ENCODE measurements around the gene TPM4.
"Not testable (repeated sequence)": the region's sequence is repeated elsewhere in the genome, so short reads cannot be mapped to it uniquely, and the experiment has no call there.

TPM4 gene

DNA sequence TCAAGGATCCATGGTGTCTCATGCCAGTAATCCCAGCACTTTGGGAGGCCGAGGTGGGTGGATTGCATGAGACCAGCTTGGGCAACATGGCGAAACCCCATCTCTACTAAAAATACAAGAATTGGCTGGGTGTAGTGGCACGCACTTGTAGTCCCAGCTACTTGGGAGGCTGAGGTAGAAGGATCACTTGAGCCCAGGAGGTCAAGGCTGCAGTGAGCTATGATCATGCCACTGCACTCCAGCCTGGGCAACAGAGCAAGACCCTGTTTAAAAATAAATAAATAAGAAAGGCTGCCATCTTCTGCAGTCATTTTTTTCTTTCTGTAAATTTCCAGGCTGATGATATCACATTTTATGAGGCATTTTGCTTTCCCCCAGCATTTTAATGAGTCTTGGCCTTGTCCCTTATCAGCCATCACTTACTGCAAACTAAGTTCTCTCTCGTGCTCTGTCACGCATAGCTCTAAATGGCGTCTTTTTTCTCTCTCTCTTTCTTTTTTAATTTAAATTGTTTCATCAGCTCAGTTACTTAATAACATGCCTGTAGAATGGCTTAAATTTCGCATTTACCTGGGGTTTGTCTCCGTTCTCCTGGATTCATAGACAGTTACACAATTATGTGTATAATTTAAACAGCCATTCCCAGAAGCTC lies 23.1 kb downstream of the TPM4 start:
- DNase-seq, result not testable (repeated sequence)

DNA sequence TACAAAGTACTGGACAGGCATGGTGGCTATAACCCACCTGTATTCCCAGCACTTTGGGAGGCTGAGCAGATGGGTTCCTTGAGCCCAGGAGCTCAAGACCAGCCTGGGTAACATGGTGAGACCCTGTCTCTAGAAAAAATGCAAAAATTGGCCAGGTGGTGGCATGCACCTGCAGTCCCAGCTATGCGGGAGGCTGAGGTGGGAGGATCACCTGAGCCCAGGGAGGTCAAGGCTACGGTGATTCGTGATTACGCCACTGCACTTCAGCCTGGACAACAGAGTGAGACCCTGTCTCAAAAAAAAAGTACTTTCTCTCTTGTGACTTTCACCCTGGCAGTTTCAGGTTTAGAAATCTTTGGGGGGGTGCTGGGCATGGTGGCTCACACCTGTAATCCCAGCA lies 24.2 kb downstream of the TPM4 start:
- no peak for DNase-seq

DNA sequence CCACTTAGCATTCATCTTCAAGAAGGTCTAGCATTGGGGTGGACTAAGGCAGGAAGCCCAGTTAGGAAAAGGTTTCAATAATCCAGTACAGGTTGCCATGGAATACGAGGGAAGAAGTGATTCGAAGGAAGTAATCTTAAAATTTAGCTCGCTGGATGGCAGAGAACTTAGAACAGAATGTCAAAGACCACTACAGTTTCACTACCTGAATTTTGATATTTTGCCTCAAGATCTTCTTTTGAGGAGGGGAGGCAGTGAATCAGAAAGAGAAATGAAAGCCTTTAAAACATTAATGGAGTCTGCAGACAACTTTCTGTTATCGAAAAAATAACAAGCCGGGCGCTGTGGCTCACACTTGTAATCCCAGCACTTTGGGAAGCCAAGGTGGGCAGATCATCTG lies 28.4 kb downstream of the TPM4 start:
- DNase-seq, result no peak

DNA sequence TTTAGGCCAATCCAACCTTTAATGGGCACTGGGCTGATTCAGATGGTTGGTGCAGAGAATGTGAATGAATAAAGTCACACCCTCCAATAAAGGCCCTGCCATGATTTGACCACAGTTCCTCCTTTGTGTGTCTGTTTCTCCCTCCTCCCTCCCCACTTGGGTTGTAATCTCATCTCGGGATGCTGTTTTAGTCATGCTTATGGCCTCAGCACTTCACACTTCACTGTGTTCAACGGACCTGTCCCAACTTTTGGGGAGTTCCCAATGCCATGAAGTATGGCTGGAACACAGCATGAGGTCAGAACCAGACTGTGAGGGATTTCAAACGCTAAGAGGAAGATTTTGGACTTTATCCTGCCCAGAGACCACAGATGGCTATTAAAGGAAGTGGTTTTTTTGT lies 29.8 kb downstream of the TPM4 start:
- peak; percentile 55 for DNase-seq

DNA sequence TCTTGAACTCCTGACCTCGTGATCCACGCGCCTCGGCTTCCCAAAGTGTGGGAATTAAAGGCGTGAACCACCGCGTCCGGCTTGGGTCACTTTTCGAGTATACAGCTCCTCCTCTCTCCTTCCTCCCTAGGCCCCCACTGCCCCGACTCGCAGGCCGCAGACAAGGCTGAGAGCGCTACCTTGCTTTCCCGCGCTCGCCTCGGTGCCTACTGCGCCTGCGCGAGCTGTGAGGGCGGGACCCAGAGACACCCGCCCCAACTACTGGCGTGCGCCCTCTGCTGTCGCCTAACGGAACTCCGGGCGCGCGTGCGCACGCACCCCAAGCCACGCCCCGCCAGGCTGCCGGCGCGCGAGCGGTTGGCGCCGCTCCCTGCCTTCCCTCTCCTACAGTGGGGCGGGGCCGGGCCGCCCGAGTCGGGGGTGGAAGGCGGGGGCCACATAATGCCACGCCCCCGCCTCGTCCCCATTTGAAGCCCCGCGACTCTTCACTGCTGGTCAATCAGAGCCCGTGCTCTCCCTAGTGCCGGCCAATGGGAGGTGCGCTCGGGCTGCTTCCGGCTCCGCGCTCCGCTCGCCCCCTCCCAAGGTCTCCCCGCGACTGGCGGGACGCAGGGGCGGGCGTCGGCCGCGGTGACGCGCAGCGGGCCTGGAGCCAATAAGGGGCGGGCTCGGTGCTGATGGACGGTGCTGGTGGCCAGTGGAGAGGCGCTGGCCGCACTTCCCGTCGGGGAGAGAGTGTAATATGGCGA lies 35.0 kb downstream of the TPM4 start, which contains the start of gene RAB8A:
Gene RAB8A (plus strand): TSS at position 730 of the 749 bp plus-strand sequence. CDS start 13 bp downstream, at position 743.
- DNase-seq, result peak; percentile 99

DNA sequence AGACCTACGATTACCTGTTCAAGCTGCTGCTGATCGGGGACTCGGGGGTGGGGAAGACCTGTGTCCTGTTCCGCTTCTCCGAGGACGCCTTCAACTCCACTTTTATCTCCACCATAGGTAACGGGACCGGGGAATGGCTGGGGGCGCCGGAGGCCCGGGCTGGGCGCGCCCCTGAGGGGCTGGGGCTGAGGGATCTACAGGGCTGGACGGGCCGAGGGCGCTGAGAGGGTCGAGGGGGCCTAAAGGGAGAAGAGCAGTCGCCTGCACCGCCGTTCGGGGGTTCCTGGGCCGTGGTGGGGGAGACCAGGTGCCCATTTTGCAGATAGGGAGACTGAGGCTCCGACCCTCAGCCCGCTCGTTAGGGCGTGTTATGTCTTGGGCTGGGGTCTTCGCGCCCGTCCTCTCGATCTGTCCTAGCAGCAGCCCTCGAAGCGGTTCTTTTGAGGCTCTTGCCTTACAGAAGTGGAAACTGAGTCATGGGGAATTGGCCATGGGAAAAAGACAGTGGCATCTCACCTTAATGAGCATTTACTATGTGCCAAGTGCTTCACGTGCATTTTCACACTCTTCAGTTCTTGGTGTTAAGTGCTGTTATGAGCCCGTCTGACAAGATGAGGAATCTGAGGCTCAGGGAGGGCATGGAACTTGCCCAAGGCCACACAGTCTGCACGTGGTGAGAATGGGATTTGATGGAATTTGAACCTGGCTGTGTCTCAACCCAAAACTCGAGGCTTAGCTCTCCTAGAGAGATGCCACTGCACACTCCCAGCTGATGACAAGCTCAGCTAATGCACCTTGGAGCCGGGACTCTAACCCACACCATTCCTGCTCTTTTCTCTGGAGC lies 35.8 kb downstream of the TPM4 start:
- no peak for DNase-seq

DNA sequence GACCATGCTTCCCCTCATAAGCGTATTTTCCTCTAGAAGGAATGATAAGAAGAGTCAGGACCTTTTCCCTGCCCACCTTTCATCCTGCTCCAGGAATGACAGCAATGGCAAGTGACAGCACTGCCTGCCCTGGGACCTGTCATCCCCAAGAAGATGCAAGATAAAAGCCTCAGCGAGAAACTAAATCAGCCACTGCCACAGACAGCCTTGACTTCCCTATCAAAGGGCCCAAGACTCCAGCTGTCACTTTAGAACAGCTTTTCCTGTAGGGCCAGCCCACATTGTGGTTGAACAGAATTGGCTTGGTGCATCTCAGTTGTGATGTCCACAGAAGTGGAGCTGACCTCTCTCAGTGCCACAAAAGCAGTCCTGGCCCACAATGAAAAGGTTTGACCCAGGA lies 36.5 kb downstream of the TPM4 start:
- no peak for DNase-seq

DNA sequence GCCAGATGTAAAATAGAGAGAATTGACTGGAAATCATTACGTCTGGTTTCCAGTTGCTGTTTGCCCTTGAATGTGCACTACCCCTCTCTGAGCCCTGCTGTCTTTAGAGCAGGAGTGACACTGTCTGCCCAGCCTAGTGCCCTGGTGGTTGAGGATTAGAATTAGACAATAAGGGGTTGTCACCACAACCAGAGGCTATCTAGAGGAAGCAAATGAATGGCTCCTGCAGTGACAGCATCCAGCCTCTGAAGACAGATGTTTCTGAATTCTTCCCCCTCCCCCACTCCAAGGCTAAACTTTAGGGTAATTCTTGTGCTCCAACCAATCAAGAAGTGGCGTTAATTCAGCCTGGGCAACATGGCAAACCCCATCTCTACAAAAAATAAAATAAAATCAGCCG lies 37.4 kb downstream of the TPM4 start:
- no peak for DNase-seq

DNA sequence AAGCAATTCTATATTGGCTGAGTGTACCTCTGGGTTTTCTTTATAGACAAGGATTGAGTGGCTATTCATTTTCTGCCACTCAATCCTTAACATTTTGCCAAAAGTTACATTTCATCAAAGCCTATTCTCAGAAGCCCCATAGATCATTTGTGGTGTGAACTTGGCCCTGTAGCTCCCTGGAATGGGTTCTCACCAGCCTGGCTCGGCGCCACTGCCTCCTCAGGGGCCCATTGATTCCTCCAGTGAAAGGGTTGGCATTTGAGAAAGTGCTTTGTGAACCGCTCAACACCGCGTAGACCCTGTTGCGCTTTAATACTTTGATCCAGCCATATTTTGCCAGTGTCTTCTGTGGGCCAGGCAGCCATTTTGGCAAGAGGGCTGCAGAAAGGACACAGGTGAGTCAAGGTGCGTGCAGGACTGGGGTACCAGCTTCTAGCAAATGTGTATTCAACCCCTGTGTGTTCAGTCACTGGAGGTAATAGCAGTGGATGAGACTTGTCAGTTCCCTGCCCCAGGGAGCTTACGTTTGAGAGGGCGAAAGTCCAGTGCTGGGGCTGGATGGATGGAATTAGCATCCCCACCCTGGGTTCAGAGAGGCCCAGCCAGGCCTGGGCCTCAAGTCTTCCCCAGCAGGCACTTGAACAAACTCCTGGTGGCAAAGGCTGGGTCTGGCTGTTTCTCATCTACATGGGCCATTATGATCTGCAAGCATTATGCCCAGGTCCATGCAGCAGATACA lies 39.2 kb downstream of the TPM4 start:
- no peak for DNase-seq

DNA sequence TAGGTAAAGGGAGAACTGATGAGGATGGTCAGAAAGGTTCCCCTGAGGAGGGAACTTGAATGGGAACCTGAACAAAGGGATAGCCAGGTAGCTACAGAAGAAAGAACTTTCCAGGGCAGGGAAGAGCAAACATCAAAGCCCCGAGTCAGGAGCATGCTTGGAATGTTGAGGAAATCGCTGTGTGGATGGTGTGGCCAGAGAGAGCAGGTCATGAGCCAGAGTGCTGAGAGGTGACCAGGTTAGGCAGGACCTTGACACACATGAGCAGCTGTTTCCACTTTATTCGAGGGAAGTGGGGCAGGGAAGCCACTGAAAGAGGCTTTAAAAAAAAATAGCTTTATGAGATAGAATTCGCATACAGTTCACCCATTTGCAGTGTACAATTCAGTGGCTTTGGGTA lies 39.8 kb downstream of the TPM4 start:
- no peak for DNase-seq

DNA sequence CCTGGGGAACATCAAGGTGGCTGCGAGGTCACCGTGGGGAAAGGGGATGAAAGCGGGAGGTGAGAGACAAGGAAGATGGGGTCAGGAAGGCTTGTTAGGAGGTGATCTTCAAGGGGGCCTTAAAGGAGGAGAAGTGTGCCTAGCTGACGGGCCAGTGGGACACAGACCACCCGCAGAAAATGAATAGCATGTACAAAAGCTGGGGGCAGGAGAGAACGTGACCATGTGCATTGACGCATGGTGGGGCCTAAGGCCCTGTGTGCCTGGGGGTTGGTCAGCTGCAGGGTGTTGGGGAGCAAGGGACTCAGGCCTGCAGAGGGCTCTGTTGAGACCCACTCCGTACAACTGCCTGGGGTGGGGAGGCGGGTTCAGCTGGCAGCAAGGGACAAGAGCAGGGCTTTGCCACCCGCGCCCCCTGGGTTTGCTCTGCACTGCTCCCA lies 41.3 kb downstream of the TPM4 start:
- DNase-seq, result no peak

DNA sequence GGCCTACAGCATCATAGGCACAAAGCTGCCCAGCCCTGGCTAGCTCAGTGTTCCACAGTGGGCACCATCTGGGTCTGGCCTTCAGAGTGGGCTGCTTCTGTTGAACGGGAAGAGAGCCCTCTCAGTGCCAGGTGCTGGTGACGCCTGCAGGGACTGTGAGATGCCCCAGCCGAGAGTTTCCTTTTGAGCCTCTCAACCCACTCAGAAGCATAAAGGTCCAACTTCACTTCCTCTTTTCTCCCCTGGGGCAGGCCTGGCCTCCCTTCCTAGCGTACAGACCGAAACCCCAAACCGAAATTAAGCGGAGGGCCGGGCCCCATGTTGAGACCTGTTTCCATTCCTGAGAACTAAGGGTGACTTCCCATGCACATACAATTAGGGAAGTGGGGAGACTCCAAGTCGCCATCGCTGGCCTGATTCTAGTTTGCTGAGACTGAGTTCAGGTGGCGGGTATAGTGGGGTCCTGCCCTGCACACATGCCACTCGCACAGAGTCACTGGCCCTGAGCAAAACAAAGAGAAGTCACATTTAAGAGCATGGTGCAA lies 42.3 kb downstream of the TPM4 start:
- DNase-seq, result no peak

DNA sequence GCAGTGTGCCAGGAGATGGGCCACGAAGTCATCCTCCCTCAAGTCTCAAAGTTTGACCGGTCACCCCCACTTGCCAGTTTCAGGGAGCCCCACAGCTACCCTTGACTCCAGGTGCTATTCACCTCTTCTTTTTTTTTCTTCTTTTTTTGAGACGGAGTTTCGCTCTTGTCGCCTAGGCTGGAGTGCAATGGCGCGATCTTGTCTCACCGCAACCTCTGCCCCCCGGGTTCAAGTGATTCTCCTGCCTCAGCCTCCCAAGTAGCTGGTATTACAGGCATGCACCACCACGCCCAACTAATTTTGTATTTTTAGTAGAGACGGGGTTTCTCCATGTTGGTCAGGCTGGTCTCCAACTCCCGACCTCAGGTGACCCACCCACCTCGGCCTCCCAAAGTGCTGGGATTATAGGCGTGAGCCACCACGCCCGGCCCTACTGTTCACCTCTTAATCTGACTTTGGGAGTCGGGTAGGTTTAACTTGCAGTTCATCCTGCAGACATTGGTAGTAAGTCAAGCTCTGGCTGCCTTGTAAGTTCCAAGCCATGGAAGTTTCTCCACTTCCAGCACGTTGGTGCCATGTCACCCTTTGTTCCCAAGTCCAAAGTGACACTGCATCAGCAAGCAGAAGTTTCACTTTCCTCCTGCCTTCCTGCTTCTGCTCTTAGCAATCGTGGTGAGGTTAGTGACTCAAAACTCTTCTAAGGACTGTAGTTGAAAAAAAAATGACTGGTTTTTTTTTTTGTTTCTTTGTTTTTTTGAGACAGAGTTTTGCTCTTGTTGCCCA lies 43.0 kb downstream of the TPM4 start:
- not testable (repeated sequence) for DNase-seq

DNA sequence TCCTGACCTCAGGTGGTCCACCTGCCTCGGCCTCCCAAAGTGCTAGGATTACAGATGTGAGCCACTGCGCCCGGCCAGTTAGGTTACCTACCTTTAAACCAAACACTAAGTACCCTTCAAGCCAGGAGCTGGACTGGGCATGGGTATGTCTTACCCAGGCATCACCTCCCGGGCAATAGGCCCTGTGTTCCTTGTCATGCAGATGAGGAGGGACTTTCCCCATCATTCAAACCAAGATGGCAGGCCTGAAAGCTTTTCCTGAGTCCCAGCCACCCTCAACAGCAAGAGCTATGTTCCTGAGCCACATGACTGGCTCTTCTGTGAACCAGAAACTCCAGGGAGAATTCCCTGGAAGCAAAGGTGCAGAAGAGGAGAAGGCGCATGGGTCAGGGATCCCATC lies 44.8 kb downstream of the TPM4 start:
- no peak for DNase-seq

DNA sequence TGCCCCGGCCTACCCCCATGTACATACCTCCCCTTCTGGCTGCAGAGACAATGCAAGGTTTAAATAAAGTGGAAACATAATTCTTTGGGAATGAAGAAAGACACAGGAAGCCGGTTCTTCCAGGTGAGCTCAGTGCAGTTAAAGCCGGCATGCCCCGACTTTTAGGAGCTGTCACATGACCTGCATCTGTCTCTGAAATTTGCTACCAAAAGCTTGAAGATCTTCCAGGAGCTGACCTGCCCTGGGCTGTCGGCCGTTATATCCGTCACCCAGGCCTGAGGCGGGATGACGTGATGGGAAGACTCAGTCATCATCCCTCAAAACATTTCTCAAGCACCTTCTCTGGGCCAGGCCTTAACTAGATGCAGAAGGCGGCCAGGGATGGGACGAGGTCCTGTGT lies 45.7 kb downstream of the TPM4 start:
- DNase-seq, result no peak

DNA sequence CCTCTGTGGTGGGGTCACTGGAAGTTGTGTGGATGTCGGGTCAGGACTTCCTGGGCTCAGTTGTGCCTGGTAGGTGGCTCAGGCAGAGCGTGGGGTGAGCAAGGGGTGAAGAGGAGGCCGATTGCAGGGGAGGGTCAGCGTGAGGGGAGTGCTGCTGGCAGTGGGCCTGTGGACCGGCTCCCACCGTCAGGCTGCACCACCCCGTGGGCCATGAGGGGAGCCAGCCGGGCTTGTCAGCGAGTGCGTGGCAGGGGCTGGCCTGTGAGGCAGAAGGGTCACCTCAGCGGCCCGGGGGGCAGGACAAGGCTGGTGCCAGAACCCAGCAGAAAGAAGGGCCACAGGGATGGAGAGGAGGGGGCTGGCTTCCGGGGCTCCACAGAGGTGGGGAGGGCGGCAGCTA lies 48.7 kb downstream of the TPM4 start:
- DNase-seq, result no peak

DNA sequence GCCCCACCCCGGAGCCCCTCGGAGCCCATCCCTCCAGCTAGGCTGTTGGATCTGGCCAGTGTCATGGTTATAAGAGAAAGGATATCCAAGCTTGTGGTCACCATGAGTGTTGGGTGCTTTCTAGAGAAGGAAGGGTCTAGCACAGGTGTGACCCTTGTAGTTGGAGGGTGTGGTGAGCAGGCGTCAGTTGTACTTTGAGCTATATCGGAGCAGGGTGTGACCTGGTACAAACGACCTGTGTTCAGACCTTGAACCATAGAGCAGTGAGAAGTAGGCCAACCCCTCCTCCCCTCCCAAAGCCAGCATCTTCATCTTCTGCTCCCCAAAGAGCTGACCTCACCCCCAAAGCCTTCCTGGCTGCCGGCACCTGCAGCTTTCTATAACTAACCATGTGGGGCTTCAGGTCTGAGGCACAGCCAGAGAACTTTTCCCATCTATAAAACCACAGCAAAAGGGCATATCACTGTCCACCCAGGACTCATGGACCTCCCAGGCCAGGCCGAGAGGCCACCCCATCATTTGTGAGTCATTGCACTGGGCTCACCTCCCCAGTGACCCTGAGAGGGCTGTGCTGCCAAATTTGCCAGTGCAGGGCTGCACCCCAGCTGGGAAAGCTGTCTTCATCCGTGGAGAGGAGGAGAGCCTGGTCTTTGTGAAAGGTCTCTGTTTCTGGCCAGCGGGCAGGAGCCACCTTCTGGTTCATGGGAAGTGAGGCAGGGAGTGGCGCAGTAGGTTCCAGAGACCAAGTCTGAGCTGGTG lies 49.6 kb downstream of the TPM4 start:
- no peak for DNase-seq

DNA sequence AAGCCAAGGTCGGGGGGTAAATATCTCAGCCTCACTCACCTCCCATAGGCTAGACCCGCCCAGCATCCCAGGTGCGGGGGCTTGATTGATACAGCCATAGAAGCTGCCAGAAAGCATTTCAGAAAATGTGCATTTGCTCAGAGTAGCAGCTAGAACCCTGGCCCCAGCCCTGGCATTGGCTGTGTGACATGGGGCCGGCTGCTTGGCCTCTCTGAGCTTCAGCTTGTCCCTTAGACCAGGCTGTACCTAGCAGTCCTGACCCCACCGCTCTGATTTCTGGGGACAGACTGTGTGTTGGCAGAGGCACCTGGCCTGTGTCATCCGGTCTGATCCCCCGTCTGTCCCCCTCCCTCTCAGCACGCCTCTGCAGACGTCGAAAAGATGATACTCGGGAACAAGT lies 50.8 kb downstream of the TPM4 start:
- no peak for DNase-seq

DNA sequence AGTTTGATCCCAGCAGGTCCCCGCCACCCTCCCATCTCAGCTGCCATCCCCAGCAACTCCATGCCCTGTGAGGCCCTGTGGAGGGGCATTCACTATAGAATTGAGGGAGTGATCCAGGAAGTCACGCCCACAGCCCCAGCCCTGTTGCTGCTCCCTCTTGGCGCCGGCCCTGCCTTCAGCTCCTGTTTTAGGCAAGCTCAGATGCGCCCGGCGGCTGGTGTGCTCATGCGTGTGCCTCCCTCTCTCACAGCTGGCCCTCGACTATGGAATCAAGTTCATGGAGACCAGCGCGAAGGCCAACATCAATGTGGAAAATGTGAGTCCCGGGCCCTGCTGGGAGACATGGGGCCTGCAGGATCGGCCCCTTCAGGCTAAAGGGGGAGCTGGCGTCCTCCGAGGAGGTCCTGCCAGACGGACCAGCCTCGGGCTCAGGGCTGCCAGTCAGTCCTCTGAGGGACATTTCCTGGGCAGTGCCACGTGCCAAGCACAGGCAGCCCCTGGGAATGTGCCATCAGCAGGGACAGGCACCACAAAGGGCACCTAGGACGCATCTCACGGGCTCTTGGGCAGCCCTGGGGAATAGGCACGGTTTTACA lies 51.6 kb downstream of the TPM4 start:
- no peak for DNase-seq

DNA sequence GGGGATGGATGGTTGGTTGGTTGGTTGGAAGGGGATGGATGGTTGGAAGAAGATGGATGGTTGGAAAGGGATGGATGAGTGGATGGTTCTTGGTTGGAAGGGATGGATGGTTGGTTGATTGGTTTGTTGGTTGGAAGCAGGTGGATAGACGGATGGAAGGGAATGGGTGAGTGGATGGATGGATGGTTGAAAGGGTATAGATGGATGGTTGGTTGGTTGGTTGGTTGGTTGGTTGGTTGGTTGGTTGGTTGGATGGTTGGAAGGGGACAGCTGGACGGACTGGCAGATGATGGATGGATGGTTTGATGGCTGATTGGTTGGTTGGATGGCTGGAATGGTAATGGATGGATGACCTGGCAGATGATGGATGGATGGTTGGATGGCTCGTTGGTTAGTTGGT lies 55.4 kb downstream of the TPM4 start:
- no peak for DNase-seq

DNA sequence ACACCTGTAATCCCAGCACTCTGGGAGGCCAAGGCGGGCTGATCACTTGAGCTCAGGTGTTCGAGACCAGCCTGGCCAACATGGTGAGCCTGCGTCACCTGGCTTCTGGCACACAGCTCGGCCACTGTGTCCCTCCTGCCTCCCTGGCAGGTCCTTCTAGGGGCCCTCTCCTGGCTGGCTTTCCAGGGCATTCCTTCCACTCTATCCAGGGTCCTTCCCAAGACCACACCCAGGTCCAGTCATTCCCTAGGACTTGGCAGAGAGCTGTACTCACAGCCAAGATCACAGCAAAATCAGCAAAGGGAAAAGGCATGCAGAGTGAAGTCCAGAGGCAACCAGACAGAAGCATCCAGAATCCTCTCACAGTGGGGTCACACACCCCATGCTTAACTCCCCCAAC lies 57.5 kb downstream of the TPM4 start:
- DNase-seq, result no peak

All from EL (cell line).